SK-N-DZ (cell line): ENCODE data around the gene CDK14.

ENCODE experiments used
- DNase-seq: peaks from one replicate; pipeline ENCODE4 v3.0.0-alpha.2; 2015; ENCODE audit warnings: low spot score

Gene CDK14

GRCh38 chr7:91043924-91044645 lies 448.0 kb downstream of the CDK14 start:
- DNase-seq = no peak

GRCh38 chr7:91045606-91046005 lies 449.5 kb downstream of the CDK14 start:
- no peak for DNase-seq

- DNase-seq = no peak
Observed at GRCh38 chr7:91046322-91047089, 450.4 kb downstream of the CDK14 start.

GRCh38 chr7:91047636-91048035 lies 451.5 kb downstream of the CDK14 start:
- DNase-seq = no peak

- no peak for DNase-seq
Observed at GRCh38 chr7:91050677-91051076, 454.6 kb downstream of the CDK14 start.

GRCh38 chr7:91051966-91052365 lies 455.8 kb downstream of the CDK14 start:
- no peak for DNase-seq

- DNase-seq = no peak
Observed at GRCh38 chr7:91054374-91054773, 458.3 kb downstream of the CDK14 start.

GRCh38 chr7:91055219-91055618 lies 459.1 kb downstream of the CDK14 start:
- DNase-seq = no peak

- no peak for DNase-seq
Observed at GRCh38 chr7:91062713-91063112, 466.6 kb downstream of the CDK14 start.

GRCh38 chr7:91064052-91064451 lies 467.9 kb downstream of the CDK14 start:
- no peak for DNase-seq

- no peak for DNase-seq
Observed at GRCh38 chr7:91064938-91065337, 468.8 kb downstream of the CDK14 start.

GRCh38 chr7:91066627-91067026 lies 470.5 kb downstream of the CDK14 start:
- DNase-seq = no peak

GRCh38 chr7:91067242-91067641 lies 471.1 kb downstream of the CDK14 start:
- DNase-seq = peak; percentile 16

- no peak for DNase-seq
Observed at GRCh38 chr7:91068136-91068795, 472.1 kb downstream of the CDK14 start.

GRCh38 chr7:91069146-91069545 lies 473.0 kb downstream of the CDK14 start:
- DNase-seq = no peak

- DNase-seq = no peak
Observed at GRCh38 chr7:91079487-91079886, 483.4 kb downstream of the CDK14 start.

GRCh38 chr7:91080351-91080750 lies 484.2 kb downstream of the CDK14 start:
- no peak for DNase-seq

GRCh38 chr7:91082038-91082437 lies 485.9 kb downstream of the CDK14 start:
- no peak for DNase-seq

GRCh38 chr7:91082852-91083495 lies 486.9 kb downstream of the CDK14 start:
- no peak for DNase-seq

GRCh38 chr7:91083855-91084644 lies 487.9 kb downstream of the CDK14 start:
- DNase-seq = no peak

- DNase-seq = no peak
Observed at GRCh38 chr7:91085175-91085574, 489.1 kb downstream of the CDK14 start.
